Measurements from ENCODE around the gene OR5D18.
"Not testable (repeated sequence)": the region's sequence is repeated elsewhere in the genome, so short reads cannot be mapped to it uniquely, and the experiment has no call there.

OR5D18 gene

GRCh38 chr11:55819330-55819729 is at the start of gene OR5D18:
OR5D18 (plus strand) TSS chr11:55819630; CDS start chr11:55819630, 0 bp downstream.
- DNase-seq: no peak

- DNase-seq: no peak
Observed at GRCh38 chr11:55773138-55773537, 46.3 kb upstream of the OR5D18 start, which contains the start of gene OR5D13. OR5D13 (plus strand) TSS chr11:55773438; CDS start chr11:55773438, 0 bp downstream.

- no peak for DNase-seq
Observed at GRCh38 chr11:55791606-55792005, 27.8 kb upstream of the OR5D18 start.

- DNase-seq: no peak
Observed at GRCh38 chr11:55793321-55793720, 26.1 kb upstream of the OR5D18 start.

- no peak for DNase-seq
Observed at GRCh38 chr11:55795256-55795655, 24.2 kb upstream of the OR5D18 start, which contains the start of gene OR5D14. OR5D14 (plus strand) TSS chr11:55795556; CDS start chr11:55795556, 0 bp downstream.

- DNase-seq: no peak
Observed at GRCh38 chr11:55806248-55806647, 13.2 kb upstream of the OR5D18 start.

- no peak for DNase-seq
Observed at GRCh38 chr11:55811067-55811466, 8.4 kb upstream of the OR5D18 start, which contains the start of gene OR5L1. OR5L1 (plus strand) TSS chr11:55811367; CDS start chr11:55811467, 100 bp downstream.

- no peak for DNase-seq
Observed at GRCh38 chr11:55826919-55827318, 7.5 kb downstream of the OR5D18 start, which contains the start of gene OR5L2. OR5L2 (plus strand) TSS chr11:55827219; CDS start chr11:55827219, 0 bp downstream.

- DNase-seq: no peak
Observed at GRCh38 chr11:55838452-55838851, 19.0 kb downstream of the OR5D18 start, which contains the start of gene OR5D16. OR5D16 (plus strand) TSS chr11:55838752; CDS start chr11:55838752, 0 bp downstream.

- no peak for DNase-seq
Observed at GRCh38 chr11:55847453-55847852, 28.0 kb downstream of the OR5D18 start.

GRCh38 chr11:55849037-55849436 is 29.6 kb downstream of the OR5D18 start:
- no peak for DNase-seq

- DNase-seq: no peak
Observed at GRCh38 chr11:55852141-55852540, 32.7 kb downstream of the OR5D18 start.

- DNase-seq: no peak
Observed at GRCh38 chr11:55854704-55855103, 35.3 kb downstream of the OR5D18 start.

GRCh38 chr11:55867354-55867753 is 47.9 kb downstream of the OR5D18 start:
- DNase-seq: not testable (repeated sequence)

All from NCI-H526 (cell line).